NCI-H2029 treated with DMSO at 0.1 percent for 48 hours (cell line): ENCODE results near the gene PRSS33.

Source experiments
- DNase-seq: peaks from one replicate; lab custom pipeline; 2025; lab: John Stamatoyannopoulos, UW

The PRSS33 gene

GRCh38 chr16:2787406-2787805 is at the start of gene PRSS33:
PRSS33 (minus strand) TSS chr16:2787560; CDS start chr16:2786547, 1,013 bp downstream.
- DNase-seq = no peak

- no peak for DNase-seq
These were observed 49.5 kb upstream of the PRSS33 start for GRCh38 chr16:2836646-2837508.

- DNase-seq = no peak
These were observed 48.5 kb upstream of the PRSS33 start for GRCh38 chr16:2835638-2836493.

GRCh38 chr16:2834968-2835367 is 47.6 kb upstream of the PRSS33 start:
- DNase-seq = no peak

- no peak for DNase-seq
These were observed 46.4 kb upstream of the PRSS33 start for GRCh38 chr16:2833776-2834175.

GRCh38 chr16:2831203-2831602 is 43.8 kb upstream of the PRSS33 start:
- DNase-seq = no peak

GRCh38 chr16:2830355-2830695 is 43.0 kb upstream of the PRSS33 start:
- DNase-seq = no peak

- no peak for DNase-seq
These were observed 42.4 kb upstream of the PRSS33 start, which contains the start of gene ZG16B for GRCh38 chr16:2829501-2830354. ZG16B (plus strand) TSS chr16:2830303; CDS start chr16:2830442, 139 bp downstream.

GRCh38 chr16:2828876-2829430 is 41.6 kb upstream of the PRSS33 start:
- no peak for DNase-seq

- DNase-seq = no peak
These were observed 41.1 kb upstream of the PRSS33 start for GRCh38 chr16:2828521-2828840.

- no peak for DNase-seq
These were observed 40.6 kb upstream of the PRSS33 start for GRCh38 chr16:2827831-2828520.

GRCh38 chr16:2827374-2827791 is 40.0 kb upstream of the PRSS33 start:
- no peak for DNase-seq

GRCh38 chr16:2826591-2827373 is 39.4 kb upstream of the PRSS33 start:
- no peak for DNase-seq

GRCh38 chr16:2825906-2826305 is 38.5 kb upstream of the PRSS33 start:
- no peak for DNase-seq

GRCh38 chr16:2825049-2825742 is 37.8 kb upstream of the PRSS33 start:
- no peak for DNase-seq

- DNase-seq = no peak
These were observed 37.3 kb upstream of the PRSS33 start for GRCh38 chr16:2824626-2825025.

GRCh38 chr16:2822496-2822895 is 35.1 kb upstream of the PRSS33 start:
- DNase-seq = no peak

GRCh38 chr16:2822158-2822495 is 34.8 kb upstream of the PRSS33 start:
- no peak for DNase-seq

- no peak for DNase-seq
These were observed 34.3 kb upstream of the PRSS33 start for GRCh38 chr16:2821487-2822157.
